OCI-LY7 (cell line): Measurements from ENCODE around the gene SLC44A3. TPM values are rescaled to one million over a fixed set of nuclear protein-coding genes. Genes with fewer than 3 reads are reported as not detected.

ENCODE experiments used
- BruUV-seq: library from RNA; stranded (reverse); fragments of 400-500 nt; replicated peaks from 2 replicates; lab custom pipeline; 2021; lab: Mats Ljungman, UMichigan
- CTCF ChIA-PET: fragments of 300-600 bp; sonication (Branson Sonifier 250); formaldehyde crosslinking; loops from one replicate; lab custom pipeline; 2022; ENCODE audit warnings: antibody characterized with exemption; ENCODE audit not compliant: unreplicated experiment; lab: Charles Lee
- POLR2A ChIA-PET: fragments of 300-600 bp; sonication (Branson Sonifier 250); formaldehyde crosslinking; loops from one replicate; lab custom pipeline; 2022; ENCODE audit warnings: antibody characterized with exemption; lab: Charles Lee
- DNase-seq: peaks from one replicate; pipeline ENCODE4 v3.0.0-alpha.2; 2015; ENCODE audit warnings: low spot score
- H2AFZ ChIP-seq: fragments of 200-600 bp; sonication (generic), shearing (Covaris generic); 2 replicates; pipeline ENCODE4 v1.6.1; 2014; ENCODE audit warnings: mild to moderate bottlenecking, antibody characterized with exemption, low read length, moderate library complexity
- H3K27ac ChIP-seq: fragments of 200-600 bp; sonication (generic); 2 replicates; pipeline ENCODE4 v1.5.1; 2014; ENCODE audit warnings: mixed run types, low read depth, mild to moderate bottlenecking, moderate library complexity, low read length, inconsistent platforms; ENCODE audit not compliant: poor library complexity, severe bottlenecking
- H3K36me3 ChIP-seq: fragments of 200-600 bp; sonication (generic); 2 replicates; pipeline ENCODE4 v1.6.1; 2014; ENCODE audit warnings: mild to moderate bottlenecking, antibody characterized with exemption, low read length, moderate library complexity, mixed read lengths; ENCODE audit not compliant: insufficient read depth
- H3K4me1 ChIP-seq: fragments of 200-600 bp; sonication (generic); 2 replicates; pipeline ENCODE4 v1.5.1; 2014; ENCODE audit warnings: mild to moderate bottlenecking, low read length; ENCODE audit not compliant: insufficient read depth, poor library complexity, severe bottlenecking
- H3K4me2 ChIP-seq: fragments of 200-600 bp; sonication (generic); 2 replicates; pipeline ENCODE4 v1.6.1; 2014; ENCODE audit warnings: mild to moderate bottlenecking, low read length
- H3K4me3 ChIP-seq: fragments of 200-600 bp; sonication (generic); 2 replicates; pipeline ENCODE4 v1.5.1; 2014; ENCODE audit warnings: mild to moderate bottlenecking, low read depth, low read length; ENCODE audit not compliant: poor library complexity, severe bottlenecking
- H3K79me2 ChIP-seq: fragments of 200-600 bp; sonication (generic); 2 replicates; pipeline ENCODE4 v1.6.1; 2016; ENCODE audit warnings: low read depth, mild to moderate bottlenecking, low read length, moderate library complexity, mixed read lengths; ENCODE audit not compliant: insufficient read depth
- H3K9me2 ChIP-seq: fragments of 200-600 bp; sonication (generic); 2 replicates; pipeline ENCODE4 v1.6.1; 2016; ENCODE audit warnings: mild to moderate bottlenecking, low read length, mixed read lengths; ENCODE audit not compliant: insufficient read depth
- H3K9me3 ChIP-seq: fragments of 200-600 bp; sonication (generic); 2 replicates; pipeline ENCODE4 v1.6.1; 2014; ENCODE audit warnings: mild to moderate bottlenecking, mixed run types, low read length, mixed read lengths
- H4K20me1 ChIP-seq: fragments of 200-600 bp; sonication (generic); 2 replicates; pipeline ENCODE4 v1.6.1; 2014; ENCODE audit warnings: mild to moderate bottlenecking, antibody characterized with exemption, low read length, moderate library complexity, mixed read lengths; ENCODE audit not compliant: insufficient read depth
- CTCF ChIP-seq: fragments of 200-600 bp; sonication (generic); conservative IDR thresholded peaks from 2 replicates; pipeline ENCODE4 v1.5.1; 2014; ENCODE audit warnings: mild to moderate bottlenecking, antibody characterized with exemption, low read length, moderate library complexity, mixed read lengths
- EZH2phosphoT487 ChIP-seq: fragments of 200-600 bp; sonication (generic); IDR thresholded peaks from 2 replicates; pipeline ENCODE4 v1.6.1; 2018; ENCODE audit warnings: low read depth, borderline replicate concordance, mild to moderate bottlenecking, mixed run types, antibody characterized with exemption, low read length, moderate library complexity, mixed read lengths
- intact Hi-C: fragments of 100-400 bp; cut with micrococcal nuclease; formaldehyde crosslinking; loops from one replicate; pipeline ENCODE4 v1.10.0; 2022; ENCODE audit not compliant: unreplicated experiment
- total RNA-seq, 2 experiments: library from RNA; depleted of rRNA in 1 of 2; stranded (reverse); fragments of >200 nt in 1 of 2; shearing (Covaris generic) in 1 of 2; gene quantifications; 2 replicates each; pipeline ENCODE4 v1.2.3, GENCODE V29; 2014 to 2022

The SLC44A3 gene
- total RNA-seq, 2 experiments from 2014 or later = not detected

DNA sequence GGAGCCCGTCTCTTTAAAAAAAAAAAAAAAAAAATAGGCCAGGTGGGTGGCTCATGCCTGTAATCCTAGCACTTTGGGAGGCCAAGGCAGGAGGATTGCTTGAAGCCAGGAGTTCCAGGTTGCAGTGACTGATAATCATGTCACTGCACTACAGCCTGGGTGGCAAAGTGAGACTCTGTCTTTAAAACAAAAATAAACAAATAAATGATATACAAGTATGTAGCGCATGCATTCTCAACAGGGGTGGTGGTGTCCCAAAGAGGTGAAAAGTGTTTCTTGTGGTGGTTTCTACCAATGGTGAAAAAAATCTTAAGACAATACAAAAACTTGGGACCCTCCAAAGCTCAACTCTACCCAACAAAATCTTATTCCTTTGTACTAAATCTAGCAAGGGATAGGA lies 88.8 kb downstream of the SLC44A3 start:
- Histone ChIP-seq H3K4me3 (no peak overlapping the region), H3K9me2 (no peaks in the 10 kb centered on the region), H3K4me2 (no peak overlapping the region), H3K36me3 (no peaks in the 10 kb centered on the region), H3K27ac (no peak overlapping the region), H4K20me1 (no peaks in the 10 kb centered on the region), H3K79me2 (no peaks in the 10 kb centered on the region), H2AFZ (no peak overlapping the region), H3K4me1 (no peaks in the 10 kb centered on the region), H3K9me3 (no peaks in the 10 kb centered on the region)
- TF ChIP-seq EZH2phosphoT487 = no peak
- no peak for TF ChIP-seq CTCF
- ChIA-PET POLR2A (no interaction called here), CTCF (no interaction called here)
- no TSS peak for BruUV-seq
- intact Hi-C loops = no loop called here
- no peak for DNase-seq

DNA sequence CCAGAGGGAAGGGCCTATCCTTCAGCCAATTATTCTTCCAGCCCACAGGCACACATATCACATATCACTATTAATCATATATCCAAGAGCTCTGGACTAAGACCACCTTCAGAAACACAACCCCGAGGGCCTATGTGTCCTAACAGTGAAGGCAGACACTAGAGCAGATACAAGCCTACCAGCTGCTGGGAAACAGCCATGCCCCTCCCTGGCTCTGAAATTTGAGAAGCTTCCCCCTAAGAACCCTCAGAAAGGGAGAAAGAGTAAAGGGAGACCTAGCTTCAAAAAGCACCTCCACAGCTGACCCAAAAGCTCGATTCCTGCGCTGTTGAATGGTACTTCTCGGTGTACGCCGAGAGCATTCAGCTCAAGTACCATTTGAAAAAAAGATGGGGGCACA lies 89.3 kb downstream of the SLC44A3 start:
- no peak overlapping the region for H2AFZ ChIP-seq
- intact Hi-C loops = no loop called here
- no peak overlapping the region for H3K4me3 ChIP-seq
- no peaks in the 10 kb centered on the region for H3K79me2 ChIP-seq
- DNase-seq = no peak
- H4K20me1 ChIP-seq = no peaks in the 10 kb centered on the region
- H3K9me2 ChIP-seq = no peaks in the 10 kb centered on the region
- H3K4me2 ChIP-seq = no peak overlapping the region
- no peaks in the 10 kb centered on the region for H3K36me3 ChIP-seq
- H3K27ac ChIP-seq = no peak overlapping the region
- ChIA-PET POLR2A (interaction anchor here (0.5 kb wide), 1 partner anchor 65 kb away, joined by 3 read pairs; no protein-coding TSS in a partner anchor), CTCF (no interaction called here)
- TF ChIP-seq EZH2phosphoT487 (no peak), CTCF (no peak)
- H3K4me1 ChIP-seq = no peaks in the 10 kb centered on the region
- H3K9me3 ChIP-seq = no peaks in the 10 kb centered on the region
- no TSS peak for BruUV-seq

DNA sequence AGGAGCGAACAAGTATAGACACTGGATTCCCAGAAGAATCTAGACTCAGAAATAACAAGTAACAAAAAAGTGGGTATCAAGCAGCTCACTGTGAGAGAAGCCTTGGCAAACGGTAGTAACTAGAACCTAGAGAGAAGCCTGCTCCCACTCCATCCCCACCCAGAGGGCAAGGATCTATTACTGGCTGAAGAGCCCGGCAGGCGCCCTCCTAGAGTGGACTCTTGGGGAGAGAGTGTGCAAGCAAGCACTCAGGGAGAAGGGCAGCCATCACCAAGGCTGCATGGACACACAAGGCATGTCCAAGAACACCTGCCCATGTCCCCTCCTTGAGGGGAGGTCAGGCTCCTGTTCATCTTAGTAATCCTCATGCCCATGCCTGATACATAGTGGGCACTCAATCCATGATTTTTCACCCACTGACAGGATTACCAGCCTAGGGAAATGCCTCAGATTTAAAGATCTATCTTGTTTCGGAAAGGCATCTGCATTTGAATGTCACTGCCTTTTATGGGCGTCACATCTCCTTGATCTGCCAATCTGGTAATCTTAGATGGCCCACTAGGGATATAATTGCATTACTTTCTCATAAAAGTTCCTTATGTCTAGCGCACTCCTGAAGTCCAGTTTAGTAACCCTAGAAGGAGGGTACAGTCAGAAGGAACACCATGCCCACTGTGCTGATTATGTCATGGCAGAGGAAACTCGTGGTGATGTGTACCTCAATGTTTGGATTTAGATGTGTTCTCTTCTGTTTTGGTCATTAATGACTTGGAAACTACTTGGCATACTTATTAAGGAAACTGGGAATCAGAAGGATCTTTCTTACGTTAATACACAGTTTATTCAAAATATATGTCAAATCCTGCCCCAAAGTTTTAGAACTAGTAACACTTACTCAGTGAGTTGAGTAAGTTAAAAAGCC lies 92.4 kb downstream of the SLC44A3 start:
- Histone ChIP-seq H3K79me2 (no peaks in the 10 kb centered on the region), H3K27ac (no peak overlapping the region), H3K9me2 (no peaks in the 10 kb centered on the region), H3K4me3 (no peak overlapping the region), H3K9me3 (no peaks in the 10 kb centered on the region), H3K4me2 (no peak overlapping the region), H3K4me1 (no peaks in the 10 kb centered on the region), H4K20me1 (no peaks in the 10 kb centered on the region), H2AFZ (no peak overlapping the region), H3K36me3 (no peaks in the 10 kb centered on the region)
- no TSS peak for BruUV-seq
- ChIA-PET CTCF (no interaction called here), POLR2A (interaction anchor here (0.9 kb wide), 1 partner anchor 15 kb away, joined by 3 read pairs; no protein-coding TSS in a partner anchor)
- DNase-seq = no peak
- TF ChIP-seq CTCF = no peak
- no peak for TF ChIP-seq EZH2phosphoT487
- intact Hi-C loops = no loop called here
